B cell (primary cell): ENCODE results near the gene ARHGAP18.

Experiments used
- CTCF ChIP-seq: fragments of 200-600 bp; IDR thresholded peaks from one replicate; pipeline ENCODE4 v1.8.0; 2022; ENCODE audit warnings: antibody characterized with exemption, mild to moderate bottlenecking
- EZH2 ChIP-seq: IDR thresholded peaks from 2 replicates; pipeline ENCODE4 v1.6.1; 2012; ENCODE audit warnings: borderline replicate concordance, low read depth, mild to moderate bottlenecking, moderate library complexity, low read length; ENCODE audit not compliant: insufficient read depth, poor library complexity, severe bottlenecking

DNA sequence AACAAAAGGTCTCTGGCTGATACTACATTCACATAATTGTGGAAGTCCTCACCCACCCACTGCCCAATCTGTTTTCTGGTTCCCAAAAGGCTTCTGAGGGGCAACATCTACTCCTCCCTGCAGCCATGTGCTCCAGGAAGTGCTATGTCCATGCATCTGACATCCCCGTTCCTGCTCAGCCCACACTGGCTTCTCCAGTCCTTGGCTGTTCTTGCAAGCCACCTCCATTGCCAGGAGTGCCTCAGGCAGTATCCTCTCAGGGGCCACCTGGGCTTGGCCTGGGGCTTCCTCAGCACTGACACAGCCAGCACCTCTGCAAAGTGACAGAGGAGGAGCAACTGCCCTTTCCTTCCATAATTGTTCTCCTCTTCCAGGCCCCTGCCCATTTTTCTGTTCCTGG, 18.3 kb downstream of the ARHGAP18 start:
- TF ChIP-seq CTCF = no peak
- TF ChIP-seq EZH2 = no peak
